C1 segment of cervical spinal cord (tissue), 14 donors: ENCODE data around the gene NUBP2.

Experiments
- DNase-seq, 14 donors: peaks; one replicate each; lab custom pipeline; 2025; lab: John Stamatoyannopoulos, UW

The NUBP2 gene

DNA sequence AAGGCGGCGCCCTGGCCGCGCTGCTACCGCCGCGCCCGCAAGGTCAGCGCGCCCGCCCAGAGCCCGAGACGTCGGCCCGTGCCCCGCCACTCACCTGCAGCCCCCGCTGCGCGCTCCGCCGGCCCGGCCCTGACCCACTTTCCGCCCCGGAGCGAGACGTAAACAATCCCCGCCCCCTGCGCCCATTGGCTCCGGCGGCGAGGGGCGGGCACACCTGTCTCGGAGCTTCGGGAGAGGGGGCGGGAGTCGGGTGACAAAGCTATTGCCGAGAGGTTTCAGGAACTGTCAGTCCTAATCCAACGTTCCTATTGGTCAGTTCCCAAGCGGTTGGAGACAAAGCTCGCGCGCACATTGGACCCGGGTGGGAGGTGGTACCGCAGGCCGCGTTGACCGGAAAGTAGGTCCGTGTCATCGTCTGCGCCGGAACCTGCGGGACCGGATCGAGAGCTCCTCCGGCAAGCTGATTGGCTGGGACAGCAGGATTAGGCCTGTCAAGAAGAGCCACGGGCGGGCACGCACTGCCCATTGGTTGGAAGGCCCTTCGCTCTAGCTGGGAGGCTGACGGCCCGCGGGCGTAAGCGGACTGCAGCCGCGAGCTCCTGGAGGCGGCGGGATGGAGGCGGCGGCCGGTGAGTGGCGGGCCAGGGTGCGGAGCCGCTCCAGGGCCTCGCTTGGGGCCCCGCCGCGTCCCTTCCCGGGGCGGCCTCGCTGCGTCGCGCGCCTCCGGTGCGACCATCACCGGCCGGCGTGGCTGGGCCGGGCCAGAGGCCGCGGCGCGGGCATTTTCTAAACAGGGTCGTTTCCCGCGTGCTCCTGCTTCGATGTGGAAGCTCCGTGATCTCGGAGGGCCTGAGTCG is at the start of gene NUBP2, which contains the start of gene SPSB3:
Gene NUBP2, plus strand, starts transcription at position 553 of the 857 bp plus-strand sequence. Its CDS starts 61 bp downstream, at position 614.
Gene SPSB3, minus strand, starts transcription at position 164 of the 857 bp plus-strand sequence. CDS start 1,088 bp downstream, outside the sequence.
- DNase-seq = peak; percentile 93 to 100 (median 100)

GRCh38 chr16:1734123-1734522 is 48.6 kb upstream of the NUBP2 start:
- DNase-seq = no peak

DNA sequence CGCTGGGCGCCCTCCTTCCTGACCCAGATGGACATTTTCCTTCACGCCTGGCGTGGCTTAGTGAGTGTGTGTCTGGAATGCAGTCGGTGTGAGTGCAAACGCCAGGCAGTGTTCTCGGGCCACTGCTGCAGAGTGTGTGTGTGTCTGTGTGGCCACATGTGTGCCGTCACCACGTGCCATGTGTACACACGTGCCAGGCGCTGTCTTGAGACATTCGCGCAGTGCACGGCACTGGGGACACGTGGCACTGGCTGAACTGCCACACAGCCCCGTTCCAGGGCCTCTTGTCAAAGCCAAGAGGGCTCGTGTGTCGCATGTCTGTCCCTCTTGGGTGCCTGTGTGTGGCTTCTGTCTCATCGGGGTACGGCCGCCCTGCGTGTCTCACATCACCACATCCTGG is 47.9 kb upstream of the NUBP2 start:
- no peak for DNase-seq

DNA sequence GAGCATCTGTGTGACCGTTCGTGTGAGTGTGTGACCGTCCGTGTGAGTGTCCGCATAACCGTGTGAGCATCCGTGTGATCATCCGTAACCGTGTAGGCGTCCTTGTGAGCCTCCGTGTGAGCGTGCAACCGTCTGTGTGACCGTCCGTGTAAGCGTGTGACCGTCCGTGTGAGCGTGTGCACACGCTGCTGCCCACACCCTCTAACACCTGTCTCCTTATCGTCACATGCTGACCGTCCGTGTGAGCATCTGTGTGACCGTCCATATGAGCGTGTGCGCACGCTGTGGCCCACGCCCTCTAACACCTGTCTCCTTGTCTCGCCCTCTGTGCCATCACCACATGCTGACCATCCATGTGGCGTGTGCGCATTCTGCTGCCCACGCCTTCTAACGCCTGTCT is 42.5 kb upstream of the NUBP2 start:
- peak in 1 of 14 donors; percentile 17 for DNase-seq

DNA sequence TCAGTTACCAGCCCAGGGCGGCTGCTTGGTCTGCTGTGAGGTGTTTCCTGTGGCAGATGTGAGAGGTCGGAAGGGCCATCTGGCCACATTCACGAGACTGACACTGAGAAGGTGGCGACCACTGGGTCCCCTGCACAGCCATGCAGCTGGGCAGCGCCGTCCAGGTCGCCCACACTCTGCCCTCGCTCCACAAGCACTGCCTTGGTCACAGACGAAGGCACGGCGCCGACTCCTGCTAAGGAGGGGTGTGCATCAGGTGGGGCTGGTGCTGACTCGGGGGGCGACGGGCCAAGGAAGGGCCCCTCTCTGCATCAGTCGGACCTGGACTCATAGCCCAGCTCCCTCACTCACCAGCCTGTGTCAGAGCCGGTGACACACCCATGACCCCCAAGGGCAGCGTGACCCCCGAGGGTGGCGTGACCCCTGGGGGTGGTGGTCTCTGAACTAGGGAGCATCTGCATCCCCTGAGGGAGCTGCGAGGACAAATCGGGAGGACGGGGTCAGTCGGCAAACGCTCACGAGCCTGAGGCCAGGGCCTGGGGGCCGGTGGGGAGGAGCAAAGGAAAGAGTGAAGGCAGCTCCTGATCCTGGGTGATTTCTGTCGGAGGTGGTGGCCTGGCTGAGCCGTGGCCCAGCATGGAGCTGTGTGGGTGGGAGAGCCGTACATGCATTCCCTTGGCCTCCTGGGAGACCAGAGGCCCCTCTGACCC is 41.8 kb upstream of the NUBP2 start:
- DNase-seq = no peak

DNA sequence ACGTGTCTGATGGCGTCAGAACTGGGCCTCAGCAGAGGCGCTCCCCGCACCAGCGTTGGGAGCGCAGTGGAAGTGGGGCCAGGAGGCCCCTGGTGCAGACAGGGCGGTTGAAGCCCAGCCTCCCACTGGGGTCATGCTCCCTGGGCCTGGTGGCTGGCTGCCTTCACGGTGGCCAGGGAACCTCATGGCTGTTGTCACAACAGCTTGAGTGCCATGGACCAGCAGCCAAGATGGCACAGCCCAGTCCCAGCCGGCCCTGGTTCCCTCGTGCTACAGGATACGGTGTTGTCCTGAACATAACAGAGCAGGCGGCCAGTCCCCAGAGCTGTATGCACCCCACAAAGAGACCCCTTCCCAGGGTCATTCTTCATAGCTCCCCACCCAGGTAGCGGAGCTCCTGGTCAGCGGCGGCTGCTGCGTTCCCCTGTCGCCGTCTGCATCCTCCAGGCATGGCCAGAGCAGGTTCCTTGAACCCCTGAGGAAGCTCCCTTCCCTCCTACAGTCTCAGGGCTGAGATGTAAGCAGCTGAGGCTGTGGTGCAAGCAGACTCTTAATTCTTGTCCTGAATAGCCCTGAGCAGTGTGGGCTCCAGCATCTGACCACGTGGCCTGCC is 41.1 kb upstream of the NUBP2 start:
- DNase-seq = peak in 2 of 14 donors; percentile 19 to 57

DNA sequence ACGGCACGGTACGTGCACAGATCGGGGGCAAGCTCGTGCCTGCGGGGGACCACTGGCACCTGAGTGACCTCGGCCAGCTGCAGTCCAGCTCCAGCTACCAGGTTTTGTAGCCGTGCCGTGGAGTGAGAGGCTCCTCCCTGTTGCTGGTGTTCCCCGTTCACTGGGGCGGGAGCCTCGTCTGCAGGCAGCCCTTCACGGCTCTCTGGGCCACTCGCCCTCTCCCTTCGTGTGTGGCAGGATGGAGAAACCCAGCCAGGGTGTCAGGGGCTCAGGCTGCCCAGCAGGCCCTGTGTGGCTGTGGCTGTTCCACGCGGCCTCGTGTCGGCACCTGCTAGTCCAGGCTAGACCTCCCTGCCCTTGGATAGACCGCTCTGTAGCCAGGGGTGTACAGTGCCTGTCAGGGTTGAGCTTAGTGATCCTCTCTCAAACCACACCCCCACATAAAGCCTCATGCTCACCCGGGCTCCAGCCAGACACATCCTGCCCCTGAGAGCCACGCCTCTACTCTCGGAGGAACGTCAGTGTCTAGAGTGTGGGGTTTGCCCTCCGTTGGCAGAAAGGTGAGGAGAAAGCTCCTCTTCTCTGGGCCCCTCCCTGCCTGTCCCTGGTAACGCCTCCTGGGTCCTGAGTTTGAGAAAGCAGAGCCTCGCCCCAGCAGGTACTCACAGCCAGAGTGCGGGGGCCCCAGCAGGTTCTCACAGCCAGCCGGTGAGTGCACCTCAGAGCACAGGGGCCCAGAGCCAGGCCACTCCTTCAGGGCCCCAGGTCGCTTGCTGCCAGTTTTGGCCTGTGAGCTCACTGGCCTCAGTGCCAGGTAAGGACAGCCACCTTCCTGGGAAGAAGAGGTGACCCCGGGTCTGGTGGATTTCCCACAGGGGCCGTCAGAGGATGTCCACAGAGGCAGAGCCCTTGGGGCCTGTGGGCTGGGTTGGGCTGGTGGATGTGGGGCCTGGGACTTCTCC is 39.1 kb upstream of the NUBP2 start:
- DNase-seq = peak in 1 of 14 donors; percentile 20

- DNase-seq = no peak
These were observed 38.4 kb upstream of the NUBP2 start for GRCh38 chr16:1744338-1744840.

- DNase-seq = peak in 1 of 14 donors; percentile 29
These were observed 37.4 kb upstream of the NUBP2 start for GRCh38 chr16:1745181-1745899.

- no peak for DNase-seq
These were observed 36.7 kb upstream of the NUBP2 start for GRCh38 chr16:1745900-1746692.

GRCh38 chr16:1746693-1747195 is 36.0 kb upstream of the NUBP2 start:
- DNase-seq = peak in 1 of 14 donors; percentile 20

DNA sequence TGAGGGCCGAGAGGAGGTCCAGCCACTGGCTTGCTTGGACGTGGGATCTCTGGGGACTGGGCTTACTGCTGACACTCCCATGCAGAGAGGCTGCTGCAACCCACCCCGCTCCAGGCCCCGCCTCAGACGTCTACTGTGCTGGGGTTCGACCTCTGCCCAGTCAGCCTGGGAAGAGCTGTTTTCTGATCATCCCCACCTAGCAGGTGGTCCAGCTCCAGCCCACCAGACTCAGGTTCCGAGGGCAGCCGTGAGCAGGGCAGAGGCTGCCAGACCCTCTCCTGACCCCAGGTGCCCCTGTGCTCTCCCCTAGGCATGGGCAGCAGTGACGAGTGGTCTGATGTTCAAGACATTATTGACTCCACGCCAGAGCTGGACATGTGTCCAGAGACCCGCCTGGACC is 34.8 kb upstream of the NUBP2 start:
- DNase-seq = no peak

- DNase-seq = peak in 1 of 14 donors; percentile 83
These were observed 33.3 kb upstream of the NUBP2 start for GRCh38 chr16:1749152-1750117.

DNA sequence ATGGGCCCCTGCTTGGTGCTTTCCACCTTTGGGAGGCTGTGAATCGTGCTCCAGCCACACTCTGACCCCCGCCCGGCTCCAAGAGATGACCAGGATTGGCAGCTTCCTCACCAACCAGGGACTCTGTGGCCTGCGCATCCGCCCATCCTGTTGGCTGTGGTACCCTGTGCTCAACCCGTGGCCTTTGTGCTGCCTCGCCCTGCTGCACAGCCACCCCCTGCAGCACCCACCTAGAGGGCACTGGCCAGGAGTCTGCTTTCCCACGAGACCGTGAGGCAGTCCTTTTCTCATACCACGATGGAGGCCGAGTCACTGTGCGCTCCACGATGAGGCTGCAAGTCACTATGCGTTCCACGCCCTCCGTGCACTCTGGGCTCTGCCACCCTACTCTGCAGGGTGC is 30.8 kb upstream of the NUBP2 start:
- DNase-seq = no peak

- DNase-seq = peak in 1 of 14 donors; percentile 89
These were observed 29.9 kb upstream of the NUBP2 start for GRCh38 chr16:1752853-1753252.

DNA sequence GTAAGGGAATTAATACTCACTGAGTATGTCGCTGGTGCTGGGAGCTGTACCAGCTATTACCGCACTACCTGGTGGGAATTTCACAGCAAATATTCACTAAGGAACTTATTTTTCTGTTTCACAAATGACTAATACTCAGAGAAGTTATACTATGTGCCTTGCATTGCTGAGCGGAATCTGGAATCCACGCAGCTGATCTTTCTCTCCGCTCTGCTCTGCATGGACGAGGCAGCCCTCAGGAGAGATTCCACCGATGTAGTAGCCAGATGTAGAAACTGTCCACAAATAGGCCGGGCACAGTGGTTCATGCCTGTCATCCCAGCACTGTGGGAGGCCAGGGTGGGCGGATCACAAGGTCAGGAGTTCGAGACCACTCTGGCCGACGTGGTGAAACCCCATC is 28.6 kb upstream of the NUBP2 start:
- no peak for DNase-seq

- DNase-seq = no peak
These were observed 24.9 kb upstream of the NUBP2 start for GRCh38 chr16:1757714-1758461.
